NCI-H226 (cell line): ENCODE data around the gene GAS6.
"Not testable (repeated sequence)": the region's sequence is repeated elsewhere in the genome, so short reads cannot be mapped to it uniquely, and the experiment has no call there.

Experiments
- DNase-seq: peaks from one replicate; pipeline ENCODE4 v3.0.0-alpha.2; 2015

The GAS6 gene

GRCh38 chr13:113863524-113864272 lies at the start of gene GAS6:
Gene GAS6 (minus strand): TSS chr13:113864076. CDS start chr13:113863920, 156 bp downstream.
- peak; percentile 52 for DNase-seq

- not testable (repeated sequence) for DNase-seq
Measured at GRCh38 chr13:113913408-113913807, 49.5 kb upstream of the GAS6 start.

DNA sequence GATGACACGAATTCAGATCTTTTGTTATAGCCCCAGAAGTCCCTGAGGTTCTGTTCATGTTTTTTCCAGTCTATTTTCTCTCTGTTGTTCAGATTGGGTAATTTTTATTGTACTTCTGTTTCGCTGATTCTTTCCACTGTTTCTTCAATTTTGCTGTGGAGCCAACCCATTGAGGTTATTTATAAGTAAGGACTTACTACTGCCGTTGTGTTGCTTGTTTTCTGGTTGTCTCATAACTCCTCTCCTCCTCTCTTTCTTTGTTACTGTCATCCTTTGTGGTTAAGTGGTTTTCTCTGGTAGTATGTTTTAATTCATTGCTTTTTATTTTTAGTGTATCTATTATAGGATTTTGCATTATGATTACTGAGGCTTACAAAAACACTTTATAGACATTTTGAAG lies 48.7 kb upstream of the GAS6 start:
- no peak for DNase-seq

- peak; percentile 97 for DNase-seq
Measured at GRCh38 chr13:113907635-113908617, 44.0 kb upstream of the GAS6 start.

- DNase-seq = peak; percentile 90
Measured at GRCh38 chr13:113906571-113906970, 42.7 kb upstream of the GAS6 start.

GRCh38 chr13:113905942-113906341 lies 42.1 kb upstream of the GAS6 start:
- DNase-seq = no peak

- no peak for DNase-seq
Measured at GRCh38 chr13:113905018-113905417, 41.1 kb upstream of the GAS6 start.

- DNase-seq = no peak
Measured at GRCh38 chr13:113904411-113904810, 40.5 kb upstream of the GAS6 start.

DNA sequence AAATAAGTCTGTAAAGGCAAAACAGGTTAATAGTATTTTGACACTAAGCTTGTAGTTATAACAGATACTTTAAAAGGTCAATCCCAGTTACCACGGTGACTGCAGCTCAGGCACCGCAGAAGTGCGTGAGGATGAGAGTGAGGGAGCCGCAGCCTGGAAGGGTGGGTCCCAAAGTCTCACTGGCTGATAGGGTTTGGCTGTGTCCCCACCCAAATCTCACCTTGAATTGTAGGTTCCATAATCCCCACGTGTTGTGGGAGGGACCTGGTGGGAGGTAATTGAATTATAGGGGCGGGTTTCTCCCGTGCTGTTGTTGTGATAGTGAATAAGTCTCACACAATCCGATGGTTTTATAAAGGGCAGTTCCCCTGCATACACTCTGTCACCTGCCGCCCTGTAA lies 40.0 kb upstream of the GAS6 start:
- DNase-seq = no peak

DNA sequence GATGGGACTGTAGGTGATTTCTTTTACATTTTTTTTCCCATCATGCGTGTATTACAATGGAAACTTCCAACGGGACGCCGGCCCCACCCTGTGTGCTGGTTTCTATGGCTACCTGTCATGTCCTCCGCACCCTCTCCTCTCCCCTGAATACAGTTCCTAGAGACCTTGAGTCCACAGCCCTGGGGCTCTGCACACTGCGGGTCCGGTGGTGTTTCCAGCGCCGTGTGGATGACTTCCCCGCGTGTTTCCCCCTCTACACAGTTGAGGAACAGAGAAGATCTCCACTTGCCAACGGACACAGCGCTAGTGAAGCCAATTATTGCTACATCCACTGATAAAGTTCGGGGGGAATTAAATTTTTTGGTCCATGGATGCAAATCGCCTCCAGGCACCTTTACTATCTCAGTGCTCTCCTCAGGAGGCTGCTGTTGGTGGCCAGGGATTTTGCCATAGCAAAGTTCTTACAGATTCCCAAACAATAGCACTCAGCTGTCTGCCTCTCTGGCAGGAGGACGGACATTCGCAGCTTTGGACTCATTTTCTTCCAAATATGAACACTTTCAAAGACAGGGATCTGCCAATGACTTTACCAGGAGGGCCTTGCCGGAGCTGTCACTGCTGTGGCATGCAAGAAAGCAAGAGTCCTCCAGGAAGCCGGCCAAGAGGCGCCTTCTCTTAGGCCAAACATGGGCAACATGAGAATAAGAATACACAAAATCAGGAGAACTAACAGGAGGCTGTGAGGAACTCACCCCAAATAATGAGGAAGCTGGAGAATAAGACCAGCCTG lies 39.3 kb upstream of the GAS6 start:
- peak; percentile 42 for DNase-seq

- peak; percentile 56 for DNase-seq
Measured at GRCh38 chr13:113902481-113902880, 38.6 kb upstream of the GAS6 start.

GRCh38 chr13:113901642-113902041 lies 37.8 kb upstream of the GAS6 start:
- no peak for DNase-seq

DNA sequence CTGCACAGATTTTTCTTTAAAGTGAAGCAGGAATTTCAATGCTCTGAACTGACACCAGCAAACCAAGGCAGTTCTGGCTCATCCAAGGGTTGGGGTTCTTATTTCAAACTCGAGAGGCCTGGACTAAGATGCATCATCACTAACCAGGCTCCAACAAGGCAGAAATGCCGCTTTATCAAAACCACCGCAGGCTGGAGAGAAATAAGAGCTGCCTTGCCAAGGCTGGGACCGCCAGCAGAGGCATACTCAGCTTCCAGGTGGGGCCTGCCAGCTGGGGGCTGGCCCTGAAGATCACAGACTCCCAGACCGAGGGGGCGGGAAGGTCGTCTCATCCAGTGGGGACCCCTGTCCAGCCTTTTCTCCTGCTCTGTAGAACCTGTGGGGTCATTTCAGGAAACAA lies 37.4 kb upstream of the GAS6 start:
- no peak for DNase-seq

- no peak for DNase-seq
Measured at GRCh38 chr13:113900646-113901045, 36.8 kb upstream of the GAS6 start.

- no peak for DNase-seq
Measured at GRCh38 chr13:113898391-113898790, 34.5 kb upstream of the GAS6 start.

- no peak for DNase-seq
Measured at GRCh38 chr13:113897966-113898365, 34.1 kb upstream of the GAS6 start.

GRCh38 chr13:113897161-113897560 lies 33.3 kb upstream of the GAS6 start:
- peak; percentile 100 for DNase-seq

GRCh38 chr13:113895436-113895835 lies 31.6 kb upstream of the GAS6 start:
- DNase-seq = no peak

GRCh38 chr13:113890774-113891480 lies 27.1 kb upstream of the GAS6 start:
- peak; percentile 29 for DNase-seq

DNA sequence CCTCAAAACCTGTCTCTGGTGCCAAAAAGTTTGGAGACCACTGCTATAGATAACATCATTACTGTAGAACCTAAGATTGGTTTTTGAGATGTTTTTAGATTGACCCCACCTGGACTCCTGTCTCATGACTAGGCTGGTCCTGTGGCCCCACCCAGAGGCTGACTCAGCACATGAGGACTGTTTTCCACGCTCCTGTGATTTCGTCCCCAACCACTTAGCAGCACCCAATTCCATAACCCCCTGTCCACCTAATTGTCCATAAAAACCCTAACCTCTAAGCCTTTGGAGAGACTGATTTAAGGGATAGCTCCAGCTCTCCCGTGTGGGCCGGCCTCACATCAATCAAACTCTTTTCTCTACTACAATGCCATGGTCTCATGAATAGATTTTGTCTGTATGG lies 25.6 kb upstream of the GAS6 start:
- DNase-seq = no peak

DNA sequence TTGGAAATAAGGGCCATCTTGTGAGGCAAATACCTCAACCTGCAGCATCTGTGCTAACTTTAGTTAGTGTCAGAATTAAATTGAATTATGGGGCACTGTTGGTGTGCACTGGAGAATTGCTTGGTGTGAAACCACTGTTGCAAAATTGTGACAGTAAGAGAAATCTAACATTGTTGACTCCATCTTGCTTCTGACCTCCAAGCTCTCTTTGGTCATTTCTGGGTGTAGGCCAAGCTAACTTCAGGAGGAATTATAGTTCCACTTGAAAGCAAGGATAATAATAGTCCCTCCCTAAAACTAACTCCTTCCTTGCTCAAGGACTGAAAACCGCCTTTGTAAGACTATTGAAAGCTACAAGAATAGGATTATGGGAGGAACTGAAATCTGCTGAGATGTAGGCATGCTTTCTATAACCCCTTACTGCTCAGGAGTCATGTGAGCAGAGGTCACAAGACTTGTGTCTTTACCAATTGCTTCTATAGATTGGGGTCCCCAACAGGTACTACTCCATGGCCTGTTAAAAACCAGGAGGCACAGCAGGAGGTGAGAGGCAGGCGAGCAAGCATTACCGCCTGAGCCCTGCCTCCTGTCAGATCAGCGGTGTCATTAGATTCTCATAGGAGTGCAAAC lies 24.9 kb upstream of the GAS6 start:
- no peak for DNase-seq

DNA sequence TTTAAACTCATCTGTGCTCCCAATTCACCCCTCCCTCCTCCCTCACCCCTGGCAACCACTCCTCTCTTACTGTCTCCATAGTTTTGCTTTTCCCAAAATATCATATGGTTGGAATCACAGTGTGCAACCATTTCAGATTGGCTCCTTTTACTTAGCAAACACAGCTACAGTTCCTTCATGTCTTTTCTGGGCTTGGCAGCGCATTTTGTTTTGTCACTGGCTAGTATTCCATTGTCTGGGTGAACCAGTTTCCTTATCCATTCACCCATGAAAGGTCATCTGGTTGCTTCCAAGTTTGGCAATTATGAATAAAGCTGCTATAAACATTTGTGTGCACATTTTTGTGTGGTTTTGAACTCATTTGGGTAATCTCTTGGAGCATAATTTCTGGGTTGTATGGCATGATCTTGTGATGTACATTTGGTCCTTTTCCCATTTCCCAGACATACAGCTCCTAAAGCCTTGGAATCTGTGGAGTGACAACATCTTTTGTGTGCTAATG lies 23.9 kb upstream of the GAS6 start:
- DNase-seq = no peak
